GM12891 (cell line): Measurements from ENCODE around the gene ANK3.

Source experiments
- POLR2A ChIP-seq: IDR thresholded peaks from 2 replicates; pipeline ENCODE4 v1.6.1; 2011; ENCODE audit warnings: low read depth, low read length, control low read depth
- POLR2AphosphoS5 ChIP-seq: IDR thresholded peaks from 2 replicates; pipeline ENCODE4 v1.6.1; 2011; ENCODE audit warnings: low read depth, low read length, control low read depth
- POU2F2 ChIP-seq: IDR thresholded peaks from 2 replicates; pipeline ENCODE4 v1.6.1; 2011; ENCODE audit warnings: low read depth, mild to moderate bottlenecking, control low read depth, low read length, moderate library complexity
- TAF1 ChIP-seq: IDR thresholded peaks from 2 replicates; pipeline ENCODE4 v1.6.1; 2011; ENCODE audit warnings: low read depth, low read length, control low read depth

DNA sequence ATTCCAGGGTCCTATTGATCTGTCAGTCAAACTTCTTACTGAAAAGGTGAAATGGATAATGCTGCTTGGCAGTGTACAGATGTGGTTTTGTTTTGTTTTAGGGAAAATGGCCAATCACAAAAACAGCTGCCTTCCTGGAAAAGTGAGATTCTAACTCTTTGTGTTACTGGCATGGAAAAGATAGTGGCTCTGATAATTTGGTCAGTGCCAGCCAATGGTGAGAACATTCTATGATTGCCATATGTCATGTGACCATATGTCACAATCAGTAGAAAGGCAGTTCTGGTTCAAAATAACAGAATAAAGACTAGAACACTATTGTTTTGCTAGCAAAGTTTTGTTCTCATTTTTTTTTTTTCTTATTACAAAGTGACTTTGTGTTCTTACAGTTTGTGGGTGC, 344.1 kb downstream of the ANK3 start:
- TF ChIP-seq POU2F2: no peak
- TF ChIP-seq POLR2A: no peak
- TF ChIP-seq POLR2AphosphoS5: no peak
- TF ChIP-seq TAF1: no peak
